Measurements from ENCODE around the gene AJAP1.

AJAP1 gene

DNA sequence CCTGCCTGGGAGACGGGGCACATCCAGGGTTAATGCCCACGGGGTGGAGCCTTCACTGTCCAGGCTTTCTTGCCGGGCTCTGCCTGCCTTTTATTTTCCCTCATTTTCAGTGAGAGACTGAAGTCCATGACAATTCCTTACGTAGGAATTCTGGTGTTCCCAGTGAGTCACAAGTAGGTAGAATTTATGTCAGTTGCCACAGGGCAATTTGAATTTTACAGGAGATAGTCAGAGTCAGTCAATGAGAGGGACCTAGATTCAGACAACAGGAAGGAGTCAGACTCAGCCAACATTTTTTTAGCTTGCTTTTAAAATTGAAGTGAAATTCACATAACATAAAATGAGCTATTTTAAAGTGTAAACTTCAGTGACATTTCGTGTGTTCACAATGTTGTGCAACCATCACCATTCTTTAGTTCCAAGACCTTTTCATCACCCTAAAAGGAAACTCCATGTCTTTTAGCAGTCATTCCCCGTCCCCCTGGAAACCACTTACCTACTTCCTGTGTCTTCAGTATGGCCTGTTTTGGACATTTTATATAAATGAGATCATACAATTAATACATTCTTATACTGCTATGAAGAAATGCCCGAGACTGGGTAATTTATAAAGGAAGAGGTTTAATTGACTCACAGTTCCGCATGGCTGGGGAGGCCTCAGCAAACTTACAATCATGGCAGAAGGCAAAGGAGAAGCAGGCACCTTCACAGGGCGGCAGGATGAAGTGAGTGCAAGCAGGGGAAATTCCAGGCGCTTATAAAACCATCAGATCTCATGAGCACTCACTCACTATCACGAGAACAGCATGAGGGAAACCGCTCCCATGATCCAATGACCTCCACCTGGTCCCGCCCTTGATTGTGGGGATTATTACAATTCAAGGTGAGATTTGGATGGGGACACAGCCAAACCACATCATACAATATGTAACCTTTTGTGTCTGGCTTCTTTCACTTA lies 14.6 kb downstream of the AJAP1 start:
- TF ChIP-seq ZFX (IDR thresholded peaks at IDR 0.05; ENCODE audit: borderline replicate concordance): no peak
- TF ChIP-seq, protein P1, sequence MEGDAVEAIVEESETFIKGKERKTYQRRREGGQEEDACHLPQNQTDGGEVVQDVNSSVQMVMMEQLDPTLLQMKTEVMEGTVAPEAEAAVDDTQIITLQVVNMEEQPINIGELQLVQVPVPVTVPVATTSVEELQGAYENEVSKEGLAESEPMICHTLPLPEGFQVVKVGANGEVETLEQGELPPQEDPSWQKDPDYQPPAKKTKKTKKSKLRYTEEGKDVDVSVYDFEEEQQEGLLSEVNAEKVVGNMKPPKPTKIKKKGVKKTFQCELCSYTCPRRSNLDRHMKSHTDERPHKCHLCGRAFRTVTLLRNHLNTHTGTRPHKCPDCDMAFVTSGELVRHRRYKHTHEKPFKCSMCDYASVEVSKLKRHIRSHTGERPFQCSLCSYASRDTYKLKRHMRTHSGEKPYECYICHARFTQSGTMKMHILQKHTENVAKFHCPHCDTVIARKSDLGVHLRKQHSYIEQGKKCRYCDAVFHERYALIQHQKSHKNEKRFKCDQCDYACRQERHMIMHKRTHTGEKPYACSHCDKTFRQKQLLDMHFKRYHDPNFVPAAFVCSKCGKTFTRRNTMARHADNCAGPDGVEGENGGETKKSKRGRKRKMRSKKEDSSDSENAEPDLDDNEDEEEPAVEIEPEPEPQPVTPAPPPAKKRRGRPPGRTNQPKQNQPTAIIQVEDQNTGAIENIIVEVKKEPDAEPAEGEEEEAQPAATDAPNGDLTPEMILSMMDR (IDR thresholded peaks at IDR 0.05): no peak
- no peak overlapping the region for H3K27ac ChIP-seq

DNA sequence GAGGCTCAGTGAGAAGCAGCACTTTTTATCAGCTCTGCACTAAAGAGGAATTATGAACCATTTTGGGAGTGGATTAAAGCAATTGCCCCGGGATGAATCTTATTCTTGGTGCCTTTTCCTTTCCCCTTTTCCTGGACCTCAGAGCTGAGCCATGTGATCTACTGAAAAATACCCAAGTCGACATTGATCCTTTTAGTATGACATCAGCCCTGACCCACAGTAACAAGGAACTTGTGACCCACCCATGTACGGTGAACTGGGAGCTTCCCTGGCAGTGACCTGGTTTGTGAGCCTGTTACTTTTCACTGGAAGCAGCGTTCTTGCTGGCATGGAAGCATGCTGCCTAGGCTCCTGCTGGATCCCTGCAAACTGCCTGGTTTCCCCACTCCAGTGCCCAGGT lies 15.9 kb downstream of the AJAP1 start:
- no peak overlapping the region for H3K27ac ChIP-seq
- TF ChIP-seq ZFX (IDR thresholded peaks at IDR 0.05; ENCODE audit: borderline replicate concordance): no peak
- TF ChIP-seq, protein P1 (IDR thresholded peaks at IDR 0.05): no peak

DNA sequence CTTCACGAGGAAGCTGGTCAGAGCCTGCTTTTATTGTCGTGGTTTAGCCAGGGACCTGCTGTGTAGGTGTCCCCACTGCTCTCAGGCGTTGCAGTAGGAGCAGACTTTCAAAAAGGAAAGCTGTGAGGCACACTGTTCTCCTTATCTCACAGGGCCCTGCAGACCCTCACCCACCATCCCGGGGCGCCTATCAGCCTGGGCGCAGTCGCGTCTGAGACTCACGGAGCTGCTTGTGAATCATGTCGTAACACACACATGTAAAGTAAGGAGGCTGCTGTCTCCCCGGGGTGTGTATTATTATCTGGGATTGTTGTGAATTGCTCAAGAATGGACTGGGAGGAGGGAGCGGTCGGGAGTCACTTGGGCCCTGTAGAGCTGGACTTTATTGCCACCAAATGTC lies 17.4 kb downstream of the AJAP1 start:
- no peak overlapping the region for H3K27ac ChIP-seq
- TF ChIP-seq ZFX (IDR thresholded peaks at IDR 0.05; ENCODE audit: borderline replicate concordance): no peak

DNA sequence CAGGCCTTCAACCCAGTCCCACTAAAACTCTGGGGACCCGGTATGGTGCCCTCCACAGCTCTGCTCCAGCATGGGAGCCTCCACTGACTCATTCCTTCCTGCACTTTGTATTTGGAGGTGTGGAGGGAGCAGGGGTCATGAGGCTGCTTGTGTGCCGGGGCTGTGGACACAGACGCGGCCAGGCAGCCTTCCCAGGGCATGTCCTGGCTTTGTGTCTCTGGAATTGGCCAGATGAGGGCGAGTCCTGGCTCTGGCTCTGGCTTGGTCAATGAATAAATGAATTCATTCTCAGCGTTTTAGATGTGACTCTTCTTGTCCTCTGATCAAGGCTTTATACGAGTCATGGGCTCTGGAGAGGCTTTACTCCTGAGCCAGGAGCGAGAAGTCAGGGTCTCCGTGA lies 19.1 kb downstream of the AJAP1 start:
- H3K27ac ChIP-seq: no peak overlapping the region
- TF ChIP-seq, protein P1 (IDR thresholded peaks at IDR 0.05): no peak
- no peak for TF ChIP-seq ZFX (IDR thresholded peaks at IDR 0.05; ENCODE audit: borderline replicate concordance)

DNA sequence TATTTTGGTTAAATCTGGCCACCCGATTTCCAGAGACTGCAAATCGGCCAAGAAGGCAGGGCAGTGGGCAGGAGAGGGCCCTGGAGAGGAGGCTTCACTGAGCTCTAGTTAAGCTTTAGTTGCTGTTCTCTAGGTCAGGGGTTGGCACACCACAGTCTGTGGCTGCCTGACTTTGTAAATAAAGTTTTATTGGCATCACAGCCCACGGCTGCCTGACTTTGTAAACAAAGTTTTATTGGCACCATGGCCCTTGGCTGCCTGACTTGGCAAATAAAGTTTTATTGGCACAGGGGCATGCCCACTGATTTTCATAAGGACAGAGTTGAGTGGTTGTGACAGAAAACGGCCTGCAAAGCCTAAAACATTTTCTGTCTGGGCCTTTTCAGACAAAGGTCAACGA lies 19.7 kb downstream of the AJAP1 start:
- no peak for TF ChIP-seq ZFX (IDR thresholded peaks at IDR 0.05; ENCODE audit: borderline replicate concordance)
- TF ChIP-seq, protein P1 (IDR thresholded peaks at IDR 0.05): no peak
- no peak overlapping the region for H3K27ac ChIP-seq

DNA sequence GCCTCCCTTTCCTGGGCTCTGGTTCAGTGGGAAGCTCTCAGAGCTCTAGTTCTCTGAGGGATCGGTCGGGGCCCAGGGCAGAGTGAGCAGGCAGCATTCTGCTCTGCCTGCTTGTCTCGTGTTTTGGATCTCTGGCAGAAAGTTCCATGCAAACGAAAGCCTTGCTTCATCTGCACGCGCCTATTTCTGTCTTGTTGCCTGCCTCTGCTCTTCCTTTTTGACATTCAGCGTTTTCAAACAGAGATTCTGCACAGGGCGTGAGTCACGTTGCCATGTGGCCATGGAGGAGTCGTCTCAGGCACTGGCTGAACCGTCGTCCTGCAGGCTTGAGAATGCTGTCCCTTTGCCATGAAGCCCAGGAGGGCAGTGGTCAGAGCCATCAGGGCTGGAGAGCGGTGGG lies 20.3 kb downstream of the AJAP1 start:
- no peak overlapping the region for H3K27ac ChIP-seq
- TF ChIP-seq, protein P1 (IDR thresholded peaks at IDR 0.05): no peak
- no peak for TF ChIP-seq ZFX (IDR thresholded peaks at IDR 0.05; ENCODE audit: borderline replicate concordance)

DNA sequence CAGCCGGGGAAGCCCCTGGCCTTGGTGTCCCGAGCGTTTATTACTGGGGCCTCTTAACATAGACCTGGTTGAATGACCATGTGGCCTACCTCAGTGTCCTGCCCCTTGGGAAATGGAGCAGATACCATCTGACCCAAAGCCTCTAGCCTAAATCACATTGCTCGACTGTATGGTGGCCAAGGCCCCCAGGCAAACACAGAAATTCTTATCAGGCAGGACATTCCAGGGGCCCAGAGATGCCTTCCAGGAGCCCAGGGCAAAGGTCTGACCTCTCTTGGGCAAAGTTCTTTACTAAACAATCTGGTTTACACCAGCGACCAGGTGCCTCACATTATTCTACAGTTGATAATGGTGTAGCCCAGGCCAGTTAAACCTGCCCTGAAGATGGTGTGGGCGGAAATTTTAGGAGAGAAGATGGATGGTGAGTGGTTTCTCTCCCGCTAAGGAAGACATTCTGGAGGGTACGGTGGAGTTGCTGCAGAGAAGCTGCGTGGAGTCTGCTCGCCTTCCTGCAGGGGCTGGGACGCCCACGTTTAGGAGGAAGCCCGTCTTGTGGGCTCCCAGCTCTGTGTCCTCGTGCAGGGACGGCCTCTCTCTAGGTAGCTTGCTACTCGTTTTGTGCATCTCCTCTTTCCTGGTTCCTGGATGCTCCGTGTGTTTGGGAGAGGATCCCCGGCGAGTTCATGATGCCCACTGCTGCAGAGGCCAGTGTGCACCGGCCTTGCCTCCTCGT lies 21.2 kb downstream of the AJAP1 start:
- H3K27ac ChIP-seq: no peak overlapping the region
- TF ChIP-seq ZFX (IDR thresholded peaks at IDR 0.05; ENCODE audit: borderline replicate concordance): no peak
- TF ChIP-seq, protein P1 (IDR thresholded peaks at IDR 0.05): no peak
